Endothelial cell of umbilical vein (primary cell): ENCODE data around the gene EPHA4. TPM values are rescaled to one million over a fixed set of nuclear protein-coding genes. Genes with fewer than 3 reads are reported as not detected.

Experiments
- BruUV-seq: library from RNA; stranded (reverse); fragments of 400-500 nt; replicated peaks from 2 replicates; lab custom pipeline; 2021; lab: Mats Ljungman, UMichigan
- CTCF ChIA-PET: fragments of 300-600, 350-600 bp; sonication (Branson Sonifier 250); formaldehyde crosslinking; loops from one replicate; lab custom pipeline; 2021; ENCODE audit warnings: antibody characterized with exemption, inconsistent platforms; lab: Charles Lee
- POLR2A ChIA-PET: fragments of 300-600, 350-600 bp; sonication (Branson Sonifier 250); formaldehyde crosslinking; loops from one replicate; lab custom pipeline; 2021; ENCODE audit warnings: antibody characterized with exemption, inconsistent platforms; lab: Charles Lee
- DNase-seq: peaks from one replicate; pipeline ENCODE4 v3.0.0-alpha.2; 2011; ENCODE audit warnings: low read depth, low spot score
- FAIRE-seq: peaks from 2 replicates; lab custom pipeline; 2011; peaks lifted over from hg19 to GRCh38; lab: Jason Lieb, UNC
- H2AFZ ChIP-seq: 2 replicates; pipeline ENCODE4 v1.6.0; 2012; ENCODE audit warnings: low read depth, low read length, control low read depth, inconsistent platforms
- H3K27ac ChIP-seq: 2 replicates; pipeline ENCODE4 v1.5.1; 2011; ENCODE audit warnings: low read depth, mild to moderate bottlenecking, control low read depth, low read length, moderate library complexity; ENCODE audit not compliant: insufficient read depth
- H3K27me3 ChIP-seq, 2 experiments: 2 replicates each; pipeline versions ENCODE4 v1.6.0 to v1.6.1; 2011; ENCODE audit warnings: low read length in 2 of 2, mixed read lengths in 1 of 2; ENCODE audit not compliant: control insufficient read depth in 2 of 2, insufficient read depth in 2 of 2
- H3K36me3 ChIP-seq, 2 experiments: 2 replicates in 1 of 2; 3 replicates in 1 of 2; pipeline ENCODE4 v1.5.1; 2011; ENCODE audit warnings: low read length in 2 of 2, mild to moderate bottlenecking in 1 of 2, moderate library complexity in 1 of 2; ENCODE audit not compliant: control insufficient read depth in 2 of 2, insufficient read depth in 2 of 2; ENCODE audit errors: extremely low read depth in 1 of 2
- H3K4me1 ChIP-seq: 3 replicates; pipeline ENCODE4 v1.5.1; 2011; ENCODE audit warnings: mild to moderate bottlenecking, low read length; ENCODE audit not compliant: control insufficient read depth, insufficient read depth; ENCODE audit errors: extremely low read depth
- H3K4me2 ChIP-seq: 2 replicates; pipeline ENCODE4 v1.6.1; 2011; ENCODE audit warnings: low read length, control low read depth, mixed read lengths; ENCODE audit not compliant: insufficient read depth
- H3K4me3 ChIP-seq, 3 experiments: fragments of 200-600 bp in 1 of 3; sonication (generic), shearing (Covaris generic) in 1 of 3; replicated peaks in 1 of 3; 2 replicates each; pipeline ENCODE4 v1.5.1; 2011 to 2016; ENCODE audit warnings: control low read depth in 3 of 3, low read length in 3 of 3, mild to moderate bottlenecking in 2 of 3, inconsistent platforms in 1 of 3, low read depth in 1 of 3, moderate library complexity in 1 of 3; ENCODE audit not compliant: insufficient read depth in 1 of 3
- H3K79me2 ChIP-seq: 2 replicates; pipeline ENCODE4 v1.6.0; 2012; ENCODE audit warnings: low read length, inconsistent platforms; ENCODE audit not compliant: control insufficient read depth, insufficient read depth
- H3K9ac ChIP-seq: replicated peaks from 2 replicates; pipeline ENCODE3; 2011; ENCODE audit warnings: low read length, control low read depth; ENCODE audit not compliant: insufficient read depth; ENCODE audit errors: extremely low read depth
- H3K9me1 ChIP-seq: replicated peaks from 3 replicates; pipeline ENCODE4 v1.6.0; 2011; ENCODE audit warnings: mild to moderate bottlenecking, low read length; ENCODE audit not compliant: control insufficient read depth, insufficient read depth; ENCODE audit errors: extremely low read depth
- H3K9me3 ChIP-seq: replicated peaks from 2 replicates; pipeline ENCODE4 v1.5.1; 2012; ENCODE audit warnings: low read length, inconsistent platforms; ENCODE audit not compliant: control insufficient read depth, insufficient read depth
- H4K20me1 ChIP-seq: replicated peaks from 2 replicates; pipeline ENCODE3; 2011; ENCODE audit warnings: mild to moderate bottlenecking, low read length; ENCODE audit not compliant: control insufficient read depth, insufficient read depth; ENCODE audit errors: extremely low read depth
- CTCF ChIP-seq, 2 donors: IDR thresholded peaks; 1 replicate in 1 of 2; 2 replicates in 1 of 2; pipeline ENCODE4 v1.5.1; 2011; ENCODE audit warnings: low read length in 2 of 2, mild to moderate bottlenecking in 2 of 2, moderate library complexity in 2 of 2, control low read depth in 1 of 2, inconsistent platforms in 1 of 2, low read depth in 1 of 2; ENCODE audit not compliant: insufficient read depth in 1 of 2; ENCODE audit errors: extremely low read depth in 1 of 2
- EZH2 ChIP-seq: IDR thresholded peaks from 2 replicates; pipeline ENCODE4 v1.6.1; 2012; ENCODE audit warnings: borderline replicate concordance, low read depth, mild to moderate bottlenecking, moderate library complexity, low read length, inconsistent platforms; ENCODE audit not compliant: severe bottlenecking
- FOS ChIP-seq: IDR thresholded peaks from 2 replicates; pipeline ENCODE4 v1.6.1; 2011; ENCODE audit warnings: mild to moderate bottlenecking, low read length, moderate library complexity, borderline replicate concordance; ENCODE audit not compliant: insufficient read depth
- GATA2 ChIP-seq: IDR thresholded peaks from 2 replicates; pipeline ENCODE4 v1.7.0; 2011; ENCODE audit warnings: low read depth, mild to moderate bottlenecking, moderate library complexity, mixed read lengths, low read length; ENCODE audit not compliant: insufficient read length, insufficient read depth
- JUN ChIP-seq: IDR thresholded peaks from 2 replicates; pipeline ENCODE4 v1.6.1; 2011; ENCODE audit warnings: borderline replicate concordance, low read depth; ENCODE audit not compliant: insufficient read length, insufficient read depth
- MAX ChIP-seq: IDR thresholded peaks from 2 replicates; pipeline ENCODE4 v1.6.1; 2011; ENCODE audit not compliant: insufficient read depth, insufficient read length
- MYC ChIP-seq: IDR thresholded peaks from one replicate; pipeline ENCODE4 v1.6.1; 2011; ENCODE audit warnings: mild to moderate bottlenecking, low read depth, low read length
- POLR2A ChIP-seq: IDR thresholded peaks from 2 replicates; pipeline ENCODE4 v1.6.1; 2012; ENCODE audit warnings: low read depth, mild to moderate bottlenecking, control low read depth, low read length
- POLR2AphosphoS5 ChIP-seq: IDR thresholded peaks from 2 replicates; pipeline ENCODE4 v1.6.1; 2012; ENCODE audit warnings: low read depth, mild to moderate bottlenecking, control low read depth, low read length, moderate library complexity; ENCODE audit not compliant: insufficient read depth
- dilution Hi-C: fragments of 300-500 bp; cut with MboI; formaldehyde crosslinking; loops from one replicate; pipeline ENCODE4 v1.15.0; 2019; ENCODE audit warnings: low sequenced_read_pairs; ENCODE audit not compliant: extremely low pct_ligation_motif_present
- intact Hi-C: fragments of 100-400 bp; cut with micrococcal nuclease; formaldehyde crosslinking; loops from one replicate; pipeline ENCODE4 v1.10.0; 2022
- polyA plus RNA-seq, 4 experiments: library from polyadenylated mRNA; depleted of rRNA in 3 of 4; stranded (reverse) in 3 of 4; unstranded in 1 of 4; fragments of >200 nt; gene quantifications; 2 replicates each; pipeline versions ENCODE4 v1.2.1 to v1.2.3, GENCODE V29; 2011 to 2012; ENCODE audit warnings: missing spikeins in 1 of 4
- total RNA-seq: library from RNA; stranded (reverse); gene quantifications from 2 replicates; pipeline ENCODE4 v1.2.3, GENCODE V29; 2021

The EPHA4 gene
- total and polyA plus RNA-seq, 2 donors (not counting 3 experiments of a cell fraction or from before 2014, with no cell fraction given), result 11.9 to 19.8 TPM

GRCh38 chr2:221571025-221571550 lies 1.0 kb downstream of the EPHA4 start:
- H3K27ac ChIP-seq, result peak overlapping the region; percentile 27
- peak; percentile 27 for DNase-seq
- dilution Hi-C loops (no loop called here), intact Hi-C loops (loop anchor here (1.0 to 10.0 kb wide), 4 partner anchors 148 to 484 kb away; no protein-coding TSS in a partner anchor)
- TF ChIP-seq MAX, result no peak
- no peak for TF ChIP-seq JUN
- TF ChIP-seq CTCF (IDR thresholded peaks at IDR 0.05; ENCODE audit: extremely low read depth in 1 of 2, insufficient read depth in 1 of 2, low read depth in 1 of 2, low read length in 2 of 2), result no peak
- TF ChIP-seq FOS, result no peak
- no peak for TF ChIP-seq POLR2A
- no peak for TF ChIP-seq POLR2AphosphoS5
- no peak for TF ChIP-seq MYC
- TF ChIP-seq EZH2, result no peak
- TF ChIP-seq GATA2, result no peak
- H2AFZ ChIP-seq, result peak overlapping the region; percentile 50
- no peak for FAIRE-seq
- no peaks in the 10 kb centered on the region for H3K9me3 ChIP-seq
- H3K4me1 ChIP-seq, result peaks cover 10% of the 10 kb centered on the region
- peak overlapping the region; percentile 64 for H3K9ac ChIP-seq
- H4K20me1 ChIP-seq, result no peaks in the 10 kb centered on the region
- H3K4me2 ChIP-seq, result peak overlapping the region; percentile 32
- no TSS peak for BruUV-seq
- no peaks in the 10 kb centered on the region for H3K36me3 ChIP-seq
- peaks cover 10% of the 10 kb centered on the region for H3K79me2 ChIP-seq
- peaks cover 3 to 8% of the 10 kb centered on the region in 2 experiments for H3K27me3 ChIP-seq
- peak overlapping the region; percentile 53 to 70 (median 67) for H3K4me3 ChIP-seq
- ChIA-PET POLR2A (interaction anchor here (0.6 kb wide), 1 partner anchor 19 kb away, joined by 3 read pairs; no protein-coding TSS in a partner anchor), CTCF (interaction anchor here (0.8 to 4.5 kb wide), 6 partner anchors 40 to 1835 kb away, joined by 3 to 87 read pairs (median 4); no protein-coding TSS in a partner anchor)
- no peaks in the 10 kb centered on the region for H3K9me1 ChIP-seq
